NCI-H510A (cell line): ENCODE measurements around the gene ATPAF2.

Experiments
- DNase-seq: peaks from one replicate; lab custom pipeline; 2025; lab: John Stamatoyannopoulos, UW

The ATPAF2 gene

DNA sequence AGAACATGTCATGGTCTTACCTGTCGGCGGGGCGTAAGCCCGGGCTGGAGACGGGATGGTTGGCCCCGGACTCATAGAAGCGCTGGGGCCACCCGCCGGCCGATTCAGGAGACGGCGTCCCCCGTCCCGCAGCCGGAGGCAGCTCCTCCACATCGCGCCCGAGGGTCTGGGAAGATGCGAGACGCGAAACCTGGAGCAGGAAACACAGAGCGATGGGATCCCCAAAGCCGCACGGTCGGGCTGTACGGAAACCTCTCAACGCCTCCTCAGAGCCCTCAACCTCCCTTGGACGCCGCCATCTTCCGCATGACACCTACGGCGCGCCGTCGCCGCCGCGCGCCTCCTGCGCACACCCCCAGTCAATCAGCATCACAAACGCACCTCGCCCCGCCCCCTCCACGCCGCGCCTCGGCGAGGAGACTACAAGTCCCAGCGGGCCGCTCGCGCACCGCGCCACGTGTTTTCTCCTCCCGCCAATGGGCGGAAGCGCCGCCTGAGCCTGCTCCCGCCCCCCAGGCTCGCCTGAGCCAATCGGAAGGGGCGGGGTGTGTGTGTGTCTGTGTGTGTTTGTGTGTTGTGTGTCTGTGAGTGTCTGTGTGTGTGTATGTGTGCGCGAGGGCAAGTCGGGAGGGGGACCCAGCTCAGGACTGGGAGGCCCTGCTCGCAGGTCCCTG, at the start of gene ATPAF2, which contains the start of gene GID4:
Gene ATPAF2, minus strand, starts transcription at position 308 of the 674 bp plus-strand sequence. Its CDS starts 155 bp downstream, at position 153.
Gene GID4, plus strand, starts transcription at position 548 of the 674 bp plus-strand sequence. Its CDS starts 57 bp downstream, at position 605.
- peak; percentile 99 for DNase-seq

DNA sequence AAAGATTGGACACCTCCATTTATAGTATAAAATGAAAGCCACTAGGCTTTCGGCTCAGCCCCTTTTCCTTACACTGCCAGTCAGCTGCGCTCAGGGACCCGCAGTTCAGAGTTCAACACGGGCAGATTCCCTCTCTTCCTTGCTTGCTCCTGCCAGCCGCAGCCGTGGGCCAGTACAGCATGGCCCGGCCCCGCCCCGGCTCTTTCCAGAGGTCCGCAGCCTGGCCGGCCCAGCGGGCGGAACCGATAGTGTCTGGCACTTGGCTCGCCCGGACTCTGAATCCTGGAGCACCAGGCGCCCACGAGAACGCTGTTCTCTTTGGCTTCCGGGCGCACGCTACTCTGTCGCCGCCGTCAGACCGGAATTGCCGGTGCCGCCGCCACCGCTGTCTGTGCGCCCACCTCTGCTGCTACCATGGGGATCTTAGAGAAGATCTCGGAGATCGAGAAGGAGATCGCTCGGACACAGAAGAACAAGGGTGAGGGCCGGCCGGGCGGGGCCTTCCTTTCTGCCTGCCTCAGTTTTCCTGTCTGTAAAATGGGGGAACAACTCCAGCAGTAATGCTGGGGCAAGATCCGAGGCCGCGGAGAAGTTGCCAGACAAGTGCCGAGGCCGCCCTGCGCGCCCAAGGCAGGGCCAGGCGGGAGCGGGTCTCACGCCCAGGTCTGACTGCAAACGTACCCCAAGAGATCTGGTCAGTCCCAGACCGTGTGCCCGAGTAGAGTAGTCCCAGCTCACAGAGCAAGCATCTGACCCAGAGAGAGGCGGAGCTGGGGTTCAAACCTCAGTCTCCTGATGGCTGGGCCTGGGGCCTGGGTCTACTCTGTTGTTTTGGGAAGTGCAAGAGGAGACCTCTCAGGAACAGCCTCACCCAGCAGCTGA, 48.9 kb upstream of the ATPAF2 start, which contains the start of gene DRG2:
Gene DRG2, plus strand, starts transcription at position 339 of the 882 bp plus-strand sequence. Its CDS starts 76 bp downstream, at position 415.
- peak; percentile 92 for DNase-seq

GRCh38 chr17:18084256-18084655, 45.3 kb upstream of the ATPAF2 start:
- no peak for DNase-seq

DNA sequence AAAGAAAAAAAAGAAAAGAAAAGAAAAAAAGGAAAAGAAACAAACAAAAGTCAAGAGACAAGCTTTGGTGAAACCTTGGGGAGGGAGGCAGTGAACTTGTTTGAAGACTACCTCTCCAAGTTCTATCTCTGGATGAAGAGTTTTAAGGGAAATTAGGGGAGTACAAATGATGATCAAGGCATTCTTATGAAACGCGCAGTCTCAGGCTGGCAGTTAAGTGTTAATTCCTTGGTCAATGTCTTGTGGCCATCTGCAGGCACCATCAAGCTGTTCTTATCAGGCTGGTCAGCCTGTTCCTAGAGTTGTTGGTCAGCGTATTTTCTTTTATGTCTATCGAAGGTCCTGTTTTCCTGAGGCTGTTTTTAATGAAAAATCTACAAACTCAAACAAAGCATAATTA, 40.6 kb upstream of the ATPAF2 start:
- no peak for DNase-seq

- no peak for DNase-seq
Measured at GRCh38 chr17:18076936-18077335, 38.0 kb upstream of the ATPAF2 start.

DNA sequence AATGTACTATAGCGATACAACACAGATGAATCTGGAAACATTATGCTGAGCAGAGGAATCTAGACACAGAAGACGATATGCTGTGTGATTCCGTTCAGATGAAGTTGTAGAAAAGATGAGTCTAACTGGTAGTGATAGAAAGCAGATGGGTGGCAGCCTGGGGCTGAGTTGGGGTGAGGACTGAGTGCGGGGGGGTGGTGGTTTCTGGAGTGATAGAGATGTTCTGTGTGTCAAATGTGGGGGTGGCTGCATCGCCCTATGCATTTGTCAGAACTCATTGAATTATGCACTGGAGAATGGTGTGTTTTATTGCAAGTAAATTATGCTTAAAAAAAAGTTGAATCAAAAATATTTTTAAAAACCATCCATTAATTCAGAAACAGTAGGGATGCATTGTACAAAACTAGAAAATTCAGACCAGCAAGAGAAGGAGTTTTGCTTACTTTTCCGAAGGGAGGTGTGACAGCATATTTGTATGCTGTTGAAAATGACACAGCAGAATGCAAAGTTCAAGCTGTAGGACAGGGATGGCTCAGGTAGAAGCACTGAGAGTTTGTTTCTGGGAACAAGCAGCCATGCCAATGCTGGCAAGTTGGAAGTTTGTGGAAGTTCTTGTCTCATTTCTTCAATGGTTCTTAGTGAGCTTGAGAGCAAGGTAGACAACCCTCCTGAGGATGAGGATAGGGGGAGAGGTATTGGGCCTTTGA, 35.8 kb upstream of the ATPAF2 start:
- no peak for DNase-seq

- no peak for DNase-seq
Measured at GRCh38 chr17:18071751-18072150, 32.8 kb upstream of the ATPAF2 start.

- DNase-seq, result no peak
Measured at GRCh38 chr17:18070861-18071340, 31.9 kb upstream of the ATPAF2 start.

DNA sequence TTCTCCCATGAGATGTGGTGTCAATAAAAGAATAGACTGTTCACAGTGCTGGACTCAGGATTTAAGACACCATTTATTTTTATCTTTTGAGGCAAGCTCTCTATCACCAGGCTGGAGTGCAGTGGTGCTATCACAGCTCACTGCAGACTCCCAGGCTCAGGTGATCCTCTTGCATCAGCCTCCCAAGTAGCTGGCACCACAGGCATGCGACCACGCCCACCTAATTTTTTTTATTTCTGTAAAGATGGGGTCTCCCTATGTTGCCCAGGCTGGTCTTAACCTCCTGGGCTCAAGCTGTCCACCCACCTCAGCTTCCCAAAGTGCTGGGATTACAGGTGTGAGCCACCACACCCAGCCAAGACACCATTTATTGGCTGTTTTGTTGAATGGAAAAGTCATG, 30.1 kb upstream of the ATPAF2 start:
- DNase-seq, result no peak

- no peak for DNase-seq
Measured at GRCh38 chr17:18066866-18067265, 27.9 kb upstream of the ATPAF2 start.

DNA sequence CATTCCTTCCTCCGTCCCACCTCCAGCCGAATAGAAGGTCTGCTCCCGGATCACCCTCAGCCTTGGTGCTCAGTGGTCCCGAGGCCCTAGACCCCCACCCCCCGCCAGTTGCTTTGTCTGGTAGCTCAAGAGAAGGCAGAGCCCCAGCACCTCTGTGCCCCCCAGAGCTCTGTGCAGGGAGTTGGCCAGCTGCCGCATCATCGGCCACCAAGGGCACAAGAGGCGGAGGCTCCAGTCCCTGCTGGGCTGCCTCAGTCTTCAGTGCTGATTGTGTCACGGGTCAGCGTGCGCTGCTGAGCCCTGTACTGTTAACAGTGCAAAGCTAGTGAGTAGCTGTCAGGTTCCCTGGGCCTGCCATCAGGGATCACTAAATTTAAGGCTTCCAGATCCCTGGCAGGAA, 26.6 kb upstream of the ATPAF2 start:
- DNase-seq, result no peak

DNA sequence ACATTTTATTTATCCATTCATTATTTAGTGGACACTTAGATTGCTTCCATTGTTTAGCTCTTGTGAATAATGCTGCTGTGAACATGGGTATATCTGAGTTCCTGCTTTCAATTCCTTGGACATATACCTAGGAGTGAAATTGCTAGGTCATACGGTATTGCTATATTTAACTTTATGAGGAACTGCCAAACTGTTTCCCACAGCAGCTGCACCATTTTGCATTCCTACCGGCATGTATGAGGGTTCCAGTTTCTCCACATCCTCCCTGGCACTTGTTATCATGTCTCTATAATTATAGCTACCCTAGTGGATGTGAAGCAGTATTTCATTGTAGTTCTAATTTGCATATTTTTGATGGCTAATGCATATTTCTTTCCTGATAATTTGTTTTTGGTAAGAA, 25.1 kb upstream of the ATPAF2 start:
- DNase-seq, result no peak

DNA sequence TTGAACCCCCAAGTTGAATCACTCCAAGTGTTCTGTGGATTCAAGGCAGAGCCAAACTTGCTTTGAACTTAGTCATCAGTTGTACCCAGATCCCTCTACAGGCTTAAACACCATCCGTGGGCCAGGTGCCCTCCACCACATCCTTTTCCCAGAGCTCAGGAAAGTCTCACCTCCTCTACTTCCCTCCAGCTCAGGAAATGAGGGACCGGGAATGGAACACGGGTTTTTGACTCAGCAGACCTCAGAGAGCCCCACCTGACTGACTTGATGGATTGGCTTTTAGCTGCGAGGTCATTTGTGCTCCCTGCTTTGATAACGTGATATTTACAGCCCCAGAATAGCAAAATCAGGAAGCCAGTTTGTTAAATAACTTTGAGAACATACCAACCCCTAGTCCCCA, 20.3 kb upstream of the ATPAF2 start:
- no peak for DNase-seq

GRCh38 chr17:18056214-18056613, 17.2 kb upstream of the ATPAF2 start:
- no peak for DNase-seq

DNA sequence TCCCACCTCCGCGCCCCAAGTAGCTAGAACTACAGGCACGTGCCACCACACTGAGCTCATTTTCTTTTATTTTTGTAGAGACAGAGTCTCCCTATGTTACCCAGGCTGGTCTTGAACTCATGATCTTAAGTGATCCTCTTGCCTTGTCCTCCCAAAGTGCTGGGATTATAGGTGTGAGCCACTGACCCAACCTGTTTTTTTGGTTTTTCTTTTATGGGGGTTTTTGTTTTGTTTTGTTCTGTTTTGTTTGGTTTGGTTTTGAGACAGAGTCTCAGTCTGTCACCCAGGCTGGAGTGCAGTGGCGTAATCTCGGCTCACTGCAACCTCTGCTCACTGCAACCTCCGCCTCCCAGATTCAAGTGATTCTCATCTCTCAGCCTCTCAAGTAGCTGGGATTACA, 16.6 kb upstream of the ATPAF2 start:
- DNase-seq, result no peak

GRCh38 chr17:18045691-18046350, 6.9 kb upstream of the ATPAF2 start:
- no peak for DNase-seq

DNA sequence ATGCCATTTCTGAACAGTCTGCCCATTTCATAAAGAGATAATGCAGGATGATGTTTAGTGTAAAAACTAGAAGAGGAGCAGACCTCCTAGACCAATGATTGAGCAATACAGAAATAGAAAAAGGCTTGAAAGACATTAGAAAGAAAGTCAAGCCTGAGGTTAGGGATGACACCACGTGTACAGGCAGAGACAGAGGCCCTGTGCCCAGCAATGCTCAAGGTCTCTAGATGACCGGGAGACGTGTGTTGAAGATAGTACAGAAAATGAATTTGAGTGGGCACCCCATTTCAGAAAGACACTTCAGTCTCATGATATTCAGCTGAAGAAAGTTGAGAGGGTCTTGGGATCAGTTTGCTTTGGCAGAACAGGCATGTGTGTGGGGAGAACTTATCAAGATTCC, 5.6 kb upstream of the ATPAF2 start:
- DNase-seq, result no peak

DNA sequence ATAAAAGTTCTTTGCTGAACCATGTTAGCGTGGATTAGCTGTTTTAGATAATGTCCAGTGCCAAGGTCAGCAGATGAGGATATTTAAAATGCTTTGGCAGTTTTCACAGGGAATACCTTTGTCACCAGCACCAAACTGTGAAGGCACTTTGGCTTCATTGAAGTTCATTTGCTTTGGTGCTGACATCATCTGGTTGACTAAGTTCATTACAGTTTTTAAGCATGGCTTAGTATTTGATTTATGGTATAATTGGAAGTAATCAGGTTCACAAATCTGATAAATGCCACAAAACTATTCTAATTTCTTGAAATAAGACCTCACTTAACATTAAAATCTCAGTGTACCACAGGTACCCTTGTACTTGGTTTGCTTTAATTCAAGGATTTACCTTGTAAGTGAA, 4.5 kb upstream of the ATPAF2 start:
- no peak for DNase-seq

DNA sequence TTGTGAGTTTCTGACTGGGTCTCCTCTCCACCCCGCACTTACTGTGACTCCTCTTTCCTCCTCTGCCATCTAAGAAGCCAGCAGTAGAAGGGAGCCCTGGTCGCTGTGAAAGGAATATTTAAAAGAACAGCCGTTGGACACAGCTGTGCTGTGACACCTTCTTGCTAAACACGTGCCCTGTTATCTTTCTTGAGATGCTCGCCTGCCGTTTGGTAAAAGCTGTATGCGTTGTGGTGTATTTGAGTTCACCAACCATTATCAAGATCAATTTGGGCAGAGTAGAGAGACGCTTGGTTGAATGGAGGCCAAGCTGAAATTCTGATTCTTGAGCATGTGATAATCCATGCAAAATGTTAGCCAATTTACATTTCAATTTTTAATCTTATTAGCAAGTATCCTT, 4.0 kb upstream of the ATPAF2 start:
- DNase-seq, result no peak

DNA sequence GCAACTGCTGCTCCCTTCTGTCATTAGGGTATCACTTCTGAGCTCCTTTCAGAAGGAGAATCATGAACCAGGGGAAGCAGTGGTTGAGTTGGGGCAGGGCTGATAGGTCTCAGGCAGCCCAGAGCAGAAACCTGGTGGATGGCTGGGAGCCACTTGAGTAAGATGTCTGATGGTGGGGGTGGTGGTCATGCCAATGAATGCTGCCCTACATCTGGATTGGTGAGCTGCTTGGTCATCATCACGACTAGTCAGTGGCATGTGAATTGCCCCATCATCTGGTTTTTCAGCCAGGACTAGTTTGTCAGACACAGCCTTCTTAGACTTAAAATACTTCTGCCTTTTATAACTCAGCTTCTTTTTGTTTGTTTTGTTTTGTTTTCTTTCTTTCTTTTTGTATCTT, 2.8 kb upstream of the ATPAF2 start:
- no peak for DNase-seq

DNA sequence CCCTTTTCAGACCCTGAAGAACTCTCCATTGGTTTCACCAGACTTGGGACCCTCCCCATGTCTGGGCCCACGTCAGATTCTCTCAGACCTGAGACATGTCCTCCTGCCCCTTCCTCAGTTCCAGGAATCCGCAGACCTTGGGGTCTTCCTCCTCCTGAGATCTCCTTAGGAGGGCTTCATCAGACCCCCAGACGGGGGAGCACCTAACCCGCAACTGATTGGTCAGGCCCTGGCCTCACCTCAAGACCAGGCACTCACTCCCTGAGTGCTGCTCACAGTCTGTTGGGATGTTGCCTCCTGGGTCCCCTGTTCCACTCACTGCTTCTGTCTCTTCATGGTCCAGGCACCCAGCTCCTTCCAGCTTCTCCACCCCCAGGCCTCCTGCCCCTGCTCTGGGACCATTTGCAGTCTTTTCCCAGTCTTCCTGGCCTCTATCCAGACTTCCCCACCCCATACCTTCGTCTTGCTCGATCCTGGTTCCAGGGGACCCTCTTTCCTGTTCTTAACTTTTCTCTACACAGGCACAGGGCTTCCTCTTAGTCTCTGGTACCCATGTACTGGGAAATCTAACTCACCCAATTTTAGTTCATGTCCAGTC, 1.4 kb upstream of the ATPAF2 start:
- DNase-seq, result no peak
